Hepatocyte (in vitro differentiated cells): ENCODE data around the gene COX10. TPM values are rescaled to one million over a fixed set of nuclear protein-coding genes. Genes with fewer than 3 reads are reported as not detected.

ENCODE experiments used
- DNase-seq: peaks from one replicate; pipeline ENCODE4 v3.0.0-alpha.2; 2016; ENCODE audit warnings: low spot score
- H2AFZ ChIP-seq: fragments of 200-600 bp; sonication (generic); 2 replicates; pipeline ENCODE4 v1.6.0; 2016; ENCODE audit warnings: antibody characterized with exemption, mild to moderate bottlenecking
- H3K27ac ChIP-seq: fragments of 200-600 bp; sonication (generic); 2 replicates; pipeline ENCODE4 v1.5.1; 2016; ENCODE audit warnings: mild to moderate bottlenecking
- H3K27me3 ChIP-seq: fragments of 200-600 bp; sonication (generic); 2 replicates; pipeline ENCODE4 v1.6.1; 2016
- H3K36me3 ChIP-seq: fragments of 200-600 bp; sonication (generic); replicated peaks from 2 replicates; pipeline ENCODE4 v1.5.1; 2016; ENCODE audit warnings: low read depth; ENCODE audit not compliant: insufficient read depth
- H3K4me1 ChIP-seq: fragments of 200-600 bp; sonication (generic); 2 replicates; pipeline ENCODE4 v1.5.1; 2016; ENCODE audit warnings: mild to moderate bottlenecking, moderate library complexity; ENCODE audit not compliant: insufficient read depth
- H3K4me2 ChIP-seq: fragments of 200-600 bp; sonication (generic); 2 replicates; pipeline ENCODE4 v1.6.0; 2016
- H3K4me3 ChIP-seq: fragments of 200-600 bp; sonication (generic); 2 replicates; pipeline ENCODE4 v1.5.1; 2016; ENCODE audit warnings: mild to moderate bottlenecking
- H3K79me2 ChIP-seq: fragments of 200-600 bp; sonication (generic); 2 replicates; pipeline ENCODE4 v1.6.0; 2017; ENCODE audit warnings: mild to moderate bottlenecking
- H3K9me2 ChIP-seq: fragments of 200-600 bp; sonication (generic); replicated peaks from 2 replicates; pipeline ENCODE4 v1.6.0; 2017; ENCODE audit warnings: mild to moderate bottlenecking; ENCODE audit not compliant: insufficient read depth
- H3K9me3 ChIP-seq: fragments of 200-600 bp; sonication (generic); 2 replicates; pipeline ENCODE4 v1.5.1; 2016; ENCODE audit warnings: low read depth, mild to moderate bottlenecking
- H4K20me1 ChIP-seq: fragments of 200-600 bp; sonication (generic); 2 replicates; pipeline ENCODE4 v1.6.0; 2016; ENCODE audit warnings: mild to moderate bottlenecking; ENCODE audit not compliant: insufficient read depth, poor library complexity, severe bottlenecking
- EZH2 ChIP-seq: fragments of 200-600 bp; sonication (generic); IDR thresholded peaks from 2 replicates; pipeline ENCODE4 v1.6.1; 2016; ENCODE audit warnings: antibody characterized with exemption, mild to moderate bottlenecking, borderline replicate concordance
- EZH2phosphoT487 ChIP-seq: fragments of 200-600 bp; sonication (generic); IDR thresholded peaks from one replicate; pipeline ENCODE4 v1.6.1; 2018; ENCODE audit warnings: antibody characterized with exemption, mild to moderate bottlenecking, low read depth, moderate library complexity; ENCODE audit not compliant: unreplicated experiment, severe bottlenecking
- WGBS: methylation state at CpG from one replicate; pipeline ENCODE4 v1.1.6; 2016; ENCODE audit warnings: low lambda C conversion rate; ENCODE audit errors: missing lambda C conversion rate; 5-methylcytosine and 5-hydroxymethylcytosine counted together
- polyA plus RNA-seq: library from polyadenylated mRNA; unstranded; fragments of >200 nt; fragmentation: Nextera tagmentation; extraction: Ambion mirVana; gene quantifications from 2 replicates; pipeline ENCODE4 v1.2.1, GENCODE V29; 2016
- total RNA-seq: library from RNA; depleted of rRNA; stranded (reverse); fragments of >200 nt; gene quantifications from 2 replicates; pipeline ENCODE4 v1.2.3, GENCODE V29; 2014
- TF ChIP-seq, protein P1 (sequence below): fragments of 200-600 bp; sonication (generic); IDR thresholded peaks from 2 replicates; pipeline ENCODE4 v1.5.1; 2016; ENCODE audit warnings: antibody characterized with exemption, mild to moderate bottlenecking; ENCODE audit not compliant: poor library complexity

Gene COX10
- total and polyA plus RNA-seq, 2 experiments from 2014 or later, result 23.2 to 27.6 TPM

DNA sequence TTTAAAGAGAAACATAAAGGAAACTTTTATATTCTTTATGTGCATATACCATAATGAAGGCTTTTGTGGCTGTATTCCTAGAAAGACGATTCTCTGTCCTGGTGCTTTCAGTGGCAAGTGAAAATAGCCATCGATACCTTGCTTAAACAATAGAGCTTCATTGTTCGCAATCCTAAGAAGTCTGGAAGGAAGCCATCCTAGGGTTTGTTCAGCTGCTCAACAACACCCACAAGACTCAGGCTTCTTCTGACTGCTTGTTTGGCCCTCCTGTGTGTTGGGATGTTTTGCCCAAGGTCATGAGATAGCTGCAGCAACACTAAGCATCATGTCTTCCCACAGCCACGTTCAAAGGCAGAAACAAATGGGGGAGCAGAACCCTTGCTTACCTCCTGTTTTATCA is 36.1 kb upstream of the COX10 start:
- WGBS, result 94% methylated on average over 4 of the region's 4 CpGs
- no peak for DNase-seq
- no peak for TF ChIP-seq EZH2phosphoT487
- TF ChIP-seq, protein P1, sequence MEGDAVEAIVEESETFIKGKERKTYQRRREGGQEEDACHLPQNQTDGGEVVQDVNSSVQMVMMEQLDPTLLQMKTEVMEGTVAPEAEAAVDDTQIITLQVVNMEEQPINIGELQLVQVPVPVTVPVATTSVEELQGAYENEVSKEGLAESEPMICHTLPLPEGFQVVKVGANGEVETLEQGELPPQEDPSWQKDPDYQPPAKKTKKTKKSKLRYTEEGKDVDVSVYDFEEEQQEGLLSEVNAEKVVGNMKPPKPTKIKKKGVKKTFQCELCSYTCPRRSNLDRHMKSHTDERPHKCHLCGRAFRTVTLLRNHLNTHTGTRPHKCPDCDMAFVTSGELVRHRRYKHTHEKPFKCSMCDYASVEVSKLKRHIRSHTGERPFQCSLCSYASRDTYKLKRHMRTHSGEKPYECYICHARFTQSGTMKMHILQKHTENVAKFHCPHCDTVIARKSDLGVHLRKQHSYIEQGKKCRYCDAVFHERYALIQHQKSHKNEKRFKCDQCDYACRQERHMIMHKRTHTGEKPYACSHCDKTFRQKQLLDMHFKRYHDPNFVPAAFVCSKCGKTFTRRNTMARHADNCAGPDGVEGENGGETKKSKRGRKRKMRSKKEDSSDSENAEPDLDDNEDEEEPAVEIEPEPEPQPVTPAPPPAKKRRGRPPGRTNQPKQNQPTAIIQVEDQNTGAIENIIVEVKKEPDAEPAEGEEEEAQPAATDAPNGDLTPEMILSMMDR, result no peak
- TF ChIP-seq EZH2, result no peak

DNA sequence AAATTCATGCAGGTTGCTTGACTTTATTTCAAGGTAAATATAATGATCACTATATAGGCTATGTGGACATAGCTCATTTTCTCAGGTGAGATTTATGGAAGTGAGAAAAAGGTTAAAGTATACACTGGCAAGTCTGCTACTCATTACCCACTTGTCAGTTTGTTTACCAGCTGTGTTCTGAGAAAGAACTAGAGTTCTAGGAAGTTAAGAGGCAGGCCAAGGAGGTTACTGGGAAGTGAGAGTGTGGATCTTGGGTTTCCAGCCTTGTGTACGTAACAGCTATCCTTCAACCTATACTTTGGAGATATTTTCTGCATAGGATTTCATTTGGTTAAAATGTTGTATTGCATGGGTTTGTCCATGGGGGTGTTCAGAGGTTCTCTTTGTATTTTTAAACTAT is 31.9 kb upstream of the COX10 start:
- no peaks in the 10 kb centered on the region for H3K9me3 ChIP-seq
- H3K4me2 ChIP-seq, result no peak overlapping the region
- no peak for TF ChIP-seq EZH2phosphoT487
- TF ChIP-seq, protein P1, result no peak
- no peak for TF ChIP-seq EZH2
- H3K9me2 ChIP-seq, result no peaks in the 10 kb centered on the region
- no peak overlapping the region for H2AFZ ChIP-seq
- no peaks in the 10 kb centered on the region for H3K79me2 ChIP-seq
- no peak for DNase-seq
- no peak overlapping the region for H3K27ac ChIP-seq
- H3K27me3 ChIP-seq, result no peaks in the 10 kb centered on the region
- 91% methylated on average over 1 of the region's 1 CpG for WGBS
- H4K20me1 ChIP-seq, result no peaks in the 10 kb centered on the region
- no peaks in the 10 kb centered on the region for H3K4me1 ChIP-seq
- H3K36me3 ChIP-seq, result no peaks in the 10 kb centered on the region
- H3K4me3 ChIP-seq, result no peak overlapping the region

More for the DNA sequence above, 36.1 kb upstream of the COX10 start:
- H3K79me2 ChIP-seq, result no peaks in the 10 kb centered on the region
- H3K4me2 ChIP-seq, result no peak overlapping the region
- H3K27me3 ChIP-seq, result no peaks in the 10 kb centered on the region
- H3K9me3 ChIP-seq, result no peaks in the 10 kb centered on the region
- H4K20me1 ChIP-seq, result no peaks in the 10 kb centered on the region
- H3K9me2 ChIP-seq, result no peaks in the 10 kb centered on the region
- H3K36me3 ChIP-seq, result no peaks in the 10 kb centered on the region
- H3K4me1 ChIP-seq, result no peaks in the 10 kb centered on the region
- H3K4me3 ChIP-seq, result no peak overlapping the region
- no peak overlapping the region for H2AFZ ChIP-seq
- no peak overlapping the region for H3K27ac ChIP-seq

DNA sequence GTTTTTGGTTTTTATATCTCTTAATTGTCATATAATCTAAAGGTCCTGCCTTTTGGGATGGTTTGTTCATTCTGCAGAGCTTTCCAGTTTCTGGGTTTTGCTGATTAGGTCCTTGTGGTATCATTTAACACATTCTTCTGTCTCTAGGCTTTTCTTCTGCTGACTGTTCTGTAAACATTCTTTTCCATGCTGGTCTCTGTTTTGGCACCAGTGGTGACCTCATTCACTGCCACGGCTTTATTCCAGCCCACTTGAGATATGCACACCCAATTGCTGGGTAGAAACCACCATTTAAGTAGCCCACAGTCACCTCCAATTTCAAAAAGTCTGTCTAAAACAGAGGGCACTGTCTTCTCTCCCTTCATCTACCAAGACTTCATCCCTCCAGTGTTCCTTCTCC is 31.1 kb upstream of the COX10 start:
- no peak for DNase-seq
- H3K4me1 ChIP-seq, result no peaks in the 10 kb centered on the region
- 38% methylated on average over 1 of the region's 1 CpG for WGBS
- H3K9me2 ChIP-seq, result no peaks in the 10 kb centered on the region
- H3K4me2 ChIP-seq, result no peak overlapping the region
- H3K79me2 ChIP-seq, result no peaks in the 10 kb centered on the region
- no peaks in the 10 kb centered on the region for H3K9me3 ChIP-seq
- H2AFZ ChIP-seq, result no peak overlapping the region
- no peaks in the 10 kb centered on the region for H3K36me3 ChIP-seq
- no peak overlapping the region for H3K4me3 ChIP-seq
- H3K27ac ChIP-seq, result no peak overlapping the region
- TF ChIP-seq, protein P1, result no peak
- TF ChIP-seq EZH2 (no peak), EZH2phosphoT487 (no peak)
- no peaks in the 10 kb centered on the region for H3K27me3 ChIP-seq
- H4K20me1 ChIP-seq, result no peaks in the 10 kb centered on the region

DNA sequence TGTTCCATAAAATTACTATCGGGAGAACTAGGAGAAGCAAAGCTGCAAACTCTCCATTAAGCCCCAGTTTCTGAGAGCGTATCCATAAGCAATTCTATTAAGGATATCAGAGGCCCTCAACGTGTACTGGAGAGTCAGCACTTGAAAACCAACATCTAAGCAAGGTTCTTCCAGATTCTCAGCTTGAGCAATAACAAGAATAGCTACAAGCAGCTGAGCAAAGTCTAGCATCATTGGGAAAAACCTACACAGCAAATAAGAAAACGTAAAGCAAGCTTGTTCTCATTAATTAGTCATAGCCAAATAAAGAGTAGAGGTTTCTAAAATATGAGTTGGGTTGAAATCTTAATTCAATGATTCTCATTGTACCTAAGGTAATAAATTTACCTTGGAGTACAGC is 26.9 kb upstream of the COX10 start:
- Histone ChIP-seq H3K36me3 (no peaks in the 10 kb centered on the region), H4K20me1 (no peaks in the 10 kb centered on the region), H3K4me1 (no peaks in the 10 kb centered on the region), H3K27me3 (no peaks in the 10 kb centered on the region), H3K79me2 (no peaks in the 10 kb centered on the region), H3K27ac (no peak overlapping the region), H3K4me2 (no peak overlapping the region), H2AFZ (no peak overlapping the region), H3K4me3 (no peak overlapping the region), H3K9me3 (no peaks in the 10 kb centered on the region), H3K9me2 (no peaks in the 10 kb centered on the region)
- no peak for DNase-seq
- 91% methylated on average over 4 of the region's 4 CpGs for WGBS
- TF ChIP-seq, protein P1, result no peak
- no peak for TF ChIP-seq EZH2
- TF ChIP-seq EZH2phosphoT487, result no peak
